ENCODE data around the gene ACTN1. TPM values are rescaled to one million over a fixed set of nuclear protein-coding genes. Genes with fewer than 3 reads are reported as not detected.

The ACTN1 gene
- total and polyA plus RNA-seq, 10 of the 15 experiments (the other 5 are each of a cell fraction or from before 2014, with no cell fraction given) = 0.14 to 39.4 (median 2.6) TPM

DNA sequence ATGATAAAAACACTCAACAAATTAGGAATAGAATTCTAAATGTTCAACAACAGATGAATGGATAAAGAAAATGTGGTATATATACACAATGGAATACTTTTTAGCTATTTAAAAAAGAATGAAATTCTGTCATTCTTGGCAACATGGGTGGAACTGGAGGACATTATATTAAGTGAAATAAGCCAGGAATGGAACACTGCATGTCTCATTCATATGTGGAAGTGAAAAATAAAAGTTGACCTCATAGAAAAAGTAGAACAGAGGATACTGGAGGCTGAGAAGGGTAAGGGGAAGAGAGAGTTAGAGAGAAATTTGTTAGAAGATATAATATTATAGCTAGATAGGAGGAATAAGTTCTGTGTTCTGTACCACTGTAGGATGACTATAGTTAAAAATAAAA lies 150.4 kb downstream of the ACTN1 start (continued):
- no peak for TF ChIP-seq SRF (IDR thresholded peaks at IDR 0.05; ENCODE audit: low read depth in 2 of 2, low read length in 2 of 2)
- TF ChIP-seq, protein P1, sequence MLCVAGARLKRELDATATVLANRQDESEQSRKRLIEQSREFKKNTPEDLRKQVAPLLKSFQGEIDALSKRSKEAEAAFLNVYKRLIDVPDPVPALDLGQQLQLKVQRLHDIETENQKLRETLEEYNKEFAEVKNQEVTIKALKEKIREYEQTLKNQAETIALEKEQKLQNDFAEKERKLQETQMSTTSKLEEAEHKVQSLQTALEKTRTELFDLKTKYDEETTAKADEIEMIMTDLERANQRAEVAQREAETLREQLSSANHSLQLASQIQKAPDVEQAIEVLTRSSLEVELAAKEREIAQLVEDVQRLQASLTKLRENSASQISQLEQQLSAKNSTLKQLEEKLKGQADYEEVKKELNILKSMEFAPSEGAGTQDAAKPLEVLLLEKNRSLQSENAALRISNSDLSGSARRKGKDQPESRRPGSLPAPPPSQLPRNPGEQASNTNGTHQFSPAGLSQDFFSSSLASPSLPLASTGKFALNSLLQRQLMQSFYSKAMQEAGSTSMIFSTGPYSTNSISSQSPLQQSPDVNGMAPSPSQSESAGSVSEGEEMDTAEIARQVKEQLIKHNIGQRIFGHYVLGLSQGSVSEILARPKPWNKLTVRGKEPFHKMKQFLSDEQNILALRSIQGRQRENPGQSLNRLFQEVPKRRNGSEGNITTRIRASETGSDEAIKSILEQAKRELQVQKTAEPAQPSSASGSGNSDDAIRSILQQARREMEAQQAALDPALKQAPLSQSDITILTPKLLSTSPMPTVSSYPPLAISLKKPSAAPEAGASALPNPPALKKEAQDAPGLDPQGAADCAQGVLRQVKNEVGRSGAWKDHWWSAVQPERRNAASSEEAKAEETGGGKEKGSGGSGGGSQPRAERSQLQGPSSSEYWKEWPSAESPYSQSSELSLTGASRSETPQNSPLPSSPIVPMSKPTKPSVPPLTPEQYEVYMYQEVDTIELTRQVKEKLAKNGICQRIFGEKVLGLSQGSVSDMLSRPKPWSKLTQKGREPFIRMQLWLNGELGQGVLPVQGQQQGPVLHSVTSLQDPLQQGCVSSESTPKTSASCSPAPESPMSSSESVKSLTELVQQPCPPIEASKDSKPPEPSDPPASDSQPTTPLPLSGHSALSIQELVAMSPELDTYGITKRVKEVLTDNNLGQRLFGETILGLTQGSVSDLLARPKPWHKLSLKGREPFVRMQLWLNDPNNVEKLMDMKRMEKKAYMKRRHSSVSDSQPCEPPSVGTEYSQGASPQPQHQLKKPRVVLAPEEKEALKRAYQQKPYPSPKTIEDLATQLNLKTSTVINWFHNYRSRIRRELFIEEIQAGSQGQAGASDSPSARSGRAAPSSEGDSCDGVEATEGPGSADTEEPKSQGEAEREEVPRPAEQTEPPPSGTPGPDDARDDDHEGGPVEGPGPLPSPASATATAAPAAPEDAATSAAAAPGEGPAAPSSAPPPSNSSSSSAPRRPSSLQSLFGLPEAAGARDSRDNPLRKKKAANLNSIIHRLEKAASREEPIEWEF (IDR thresholded peaks at IDR 0.05; ENCODE audit: insufficient replicate concordance, low read depth, low read length) = no peak
- no peak for TF ChIP-seq SREBF2 (IDR thresholded peaks at IDR 0.05; ENCODE audit: low read length)
- TF ChIP-seq NRF1 (conservative IDR thresholded peaks at IDR 0.05; ENCODE audit: low read depth, low read length) = no peak
- TF ChIP-seq BMI1 (IDR thresholded peaks at IDR 0.05; ENCODE audit: borderline replicate concordance) = no peak

- no peaks in the 10 kb centered on the region for H3K36me3 ChIP-seq (ENCODE audit: control insufficient read depth in 2 of 2, insufficient read depth in 2 of 2, low read length in 1 of 2)
- ATAC-seq (no peak), FAIRE-seq (no peak), DNase-seq (ENCODE audit: low read depth, low spot score) (no peak)
- no peak overlapping the region for H2AFZ ChIP-seq (ENCODE audit: control insufficient read depth, low read depth, low read length)
- H3K4me3 ChIP-seq = no peak overlapping the region
- H3K4me2 ChIP-seq (ENCODE audit: control insufficient read depth, insufficient read depth) = no peak overlapping the region
- ChIA-PET POLR2A (interaction anchor here (0.6 to 1.3 kb wide), 3 partner anchors 11 to 881 kb away, joined by 3 to 6 read pairs (median 4); no protein-coding TSS in a partner anchor), RAD21 (ENCODE audit: unreplicated experiment) (interaction anchor here (0.6 to 3.5 kb wide), 8 partner anchors 10 to 882 kb away, joined by 3 to 20 read pairs (median 12); no protein-coding TSS in a partner anchor), CTCF (interaction anchor here (0.8 to 22.6 kb wide), 18 partner anchors 10 to 1009 kb away, joined by 3 to 310 read pairs (median 4); partner anchors contain the start of genes ZFP36L1 and ZFYVE26), SMC1A (ENCODE audit: uncharacterized antibody, unreplicated experiment) (interaction anchor here (0.9 to 15.9 kb wide), 12 partner anchors 12 to 889 kb away, joined by 3 to 314 read pairs (median 6); partner anchors contain the start of gene ZFP36L1)
- in situ Hi-C loops (cut with MboI) (loop anchor here (10.0 kb wide), 1 partner anchor 891 kb away; no protein-coding TSS in a partner anchor), intact Hi-C loops (cut with micrococcal nuclease; ENCODE audit: unreplicated experiment) (no loop called here)
- no TSS peak for BruUV-seq (replicated peaks)
- WGBS (ENCODE audit: insufficient coverage, insufficient replicate concordance, low lambda C conversion rate, missing lambda C conversion rate) = 91% methylated on average over 3 of the region's 3 CpGs
- H3K79me2 ChIP-seq (ENCODE audit: control insufficient read depth, insufficient read depth, low read length) = peaks cover 3% of the 10 kb centered on the region; the same call in 1 of the 2 replicates
- no peaks in the 10 kb centered on the region for H4K20me1 ChIP-seq (ENCODE audit: control insufficient read depth, insufficient read depth)
- peaks cover 40% of the 10 kb centered on the region for H3K4me1 ChIP-seq (ENCODE audit: control insufficient read depth, insufficient read depth, low read length)
- H3K27ac ChIP-seq (ENCODE audit: control insufficient read depth, insufficient read depth) = no peak overlapping the region
- H3K9ac ChIP-seq (ENCODE audit: control insufficient read depth, insufficient read depth, low read length) = no peak overlapping the region
- H3K27me3 ChIP-seq (replicated peaks in 1 of 2; ENCODE audit: control insufficient read depth in 2 of 2, insufficient read depth in 2 of 2, low read length in 1 of 2) = no peaks in the 10 kb centered on the region
- no peaks in the 10 kb centered on the region for H3K9me3 ChIP-seq (replicated peaks; ENCODE audit: control insufficient read depth, insufficient read depth, low read length)
- TF ChIP-seq SMAD5 (IDR thresholded peaks at IDR 0.05; ENCODE audit: low read depth) (no peak), TBL1XR1 (IDR thresholded peaks at IDR 0.05; ENCODE audit: low read depth, low read length) (no peak), POLR2A (IDR thresholded peaks at IDR 0.05; ENCODE audit: low read depth, low read length) (no peak), GATAD2B (conservative IDR thresholded peaks at IDR 0.05; ENCODE audit: low read depth) (no peak), SMC3 (IDR thresholded peaks at IDR 0.05; ENCODE audit: borderline replicate concordance, low read length) (no peak), EP300 (IDR thresholded peaks at IDR 0.05; ENCODE audit: borderline replicate concordance in 1 of 2, control insufficient read depth in 1 of 2, low read depth in 2 of 2, low read length in 2 of 2) (no peak)
- TF ChIP-seq, protein P2, sequence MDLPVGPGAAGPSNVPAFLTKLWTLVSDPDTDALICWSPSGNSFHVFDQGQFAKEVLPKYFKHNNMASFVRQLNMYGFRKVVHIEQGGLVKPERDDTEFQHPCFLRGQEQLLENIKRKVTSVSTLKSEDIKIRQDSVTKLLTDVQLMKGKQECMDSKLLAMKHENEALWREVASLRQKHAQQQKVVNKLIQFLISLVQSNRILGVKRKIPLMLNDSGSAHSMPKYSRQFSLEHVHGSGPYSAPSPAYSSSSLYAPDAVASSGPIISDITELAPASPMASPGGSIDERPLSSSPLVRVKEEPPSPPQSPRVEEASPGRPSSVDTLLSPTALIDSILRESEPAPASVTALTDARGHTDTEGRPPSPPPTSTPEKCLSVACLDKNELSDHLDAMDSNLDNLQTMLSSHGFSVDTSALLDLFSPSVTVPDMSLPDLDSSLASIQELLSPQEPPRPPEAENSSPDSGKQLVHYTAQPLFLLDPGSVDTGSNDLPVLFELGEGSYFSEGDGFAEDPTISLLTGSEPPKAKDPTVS (IDR thresholded peaks at IDR 0.05; ENCODE audit: low read depth, low read length) = no peak
Observed at GRCh38 chr14:68825729-68826128, 153.4 kb downstream of the ACTN1 start.

Measured in GM12878 (cell line).